Transverse colon (tissue), 4 donors: ENCODE results near the gene MTSS2.

Source experiments
- POLR2AphosphoS5 ChIP-seq, 3 donors: sonication (generic); formaldehyde crosslinking; IDR thresholded peaks; one replicate each; pipeline ENCODE4 v1.6.1; 2016; ENCODE audit warnings: antibody characterized with exemption in 3 of 3
- TF ChIP-seq, protein P1 (sequence below), 5 experiments: fragments of 200-600 bp in 3 of 5; fragments of 450-650 bp in 2 of 5; sonication (generic) in 3 of 5; IDR thresholded peaks; 1 replicate in 2 of 5; 2 replicates in 3 of 5; pipeline ENCODE4 v1.5.1; 2016 to 2017; ENCODE audit warnings: antibody characterized with exemption in 5 of 5, inconsistent platforms in 3 of 5, mild to moderate bottlenecking in 2 of 5, moderate library complexity in 1 of 5

DNA sequence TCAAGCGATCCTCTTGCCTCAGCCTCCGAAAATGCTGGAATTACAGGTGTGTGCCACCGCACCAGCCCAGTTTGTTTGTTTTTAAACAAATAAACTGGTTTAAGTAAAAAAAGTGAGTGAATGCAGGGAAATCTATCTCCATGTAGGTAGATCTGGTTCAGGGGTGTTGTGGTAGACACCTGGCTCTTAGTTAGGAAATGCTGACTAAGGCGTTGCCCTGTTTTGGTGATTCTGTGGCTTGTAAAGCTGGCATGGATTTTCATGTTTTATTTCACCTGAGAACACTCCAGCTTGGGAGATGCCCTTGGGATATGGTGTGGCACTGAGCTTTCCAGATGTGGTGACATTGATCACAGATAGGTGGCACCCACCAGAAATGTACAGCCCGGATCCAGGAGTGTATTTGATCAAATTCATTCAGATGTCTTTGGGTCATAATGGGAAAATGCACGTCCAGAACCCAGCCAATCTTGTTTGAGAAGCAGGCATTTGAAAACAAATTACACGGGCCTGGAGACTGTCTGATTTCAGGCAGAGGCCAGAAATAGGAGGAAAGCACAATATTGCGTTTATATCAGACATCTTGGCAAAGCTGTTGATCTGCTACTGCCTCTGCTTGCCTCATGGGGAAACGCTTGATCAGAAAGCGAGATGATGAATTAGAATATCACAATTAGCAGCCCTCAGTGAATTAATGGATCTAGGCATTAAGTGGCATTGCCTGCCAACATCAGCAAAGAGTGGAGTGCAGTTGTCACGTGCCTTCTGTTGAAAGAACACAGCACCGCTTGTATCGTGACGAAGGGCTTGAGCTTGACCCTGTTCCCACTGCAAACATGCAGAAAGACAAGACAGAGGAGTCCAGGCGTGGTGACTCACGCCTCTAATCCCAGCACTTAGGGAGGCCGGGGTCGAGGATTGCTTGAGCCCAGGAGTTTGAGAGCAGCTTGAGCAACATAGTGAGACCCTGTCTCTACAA, 46.8 kb downstream of the MTSS2 start:
- TF ChIP-seq, protein P1, sequence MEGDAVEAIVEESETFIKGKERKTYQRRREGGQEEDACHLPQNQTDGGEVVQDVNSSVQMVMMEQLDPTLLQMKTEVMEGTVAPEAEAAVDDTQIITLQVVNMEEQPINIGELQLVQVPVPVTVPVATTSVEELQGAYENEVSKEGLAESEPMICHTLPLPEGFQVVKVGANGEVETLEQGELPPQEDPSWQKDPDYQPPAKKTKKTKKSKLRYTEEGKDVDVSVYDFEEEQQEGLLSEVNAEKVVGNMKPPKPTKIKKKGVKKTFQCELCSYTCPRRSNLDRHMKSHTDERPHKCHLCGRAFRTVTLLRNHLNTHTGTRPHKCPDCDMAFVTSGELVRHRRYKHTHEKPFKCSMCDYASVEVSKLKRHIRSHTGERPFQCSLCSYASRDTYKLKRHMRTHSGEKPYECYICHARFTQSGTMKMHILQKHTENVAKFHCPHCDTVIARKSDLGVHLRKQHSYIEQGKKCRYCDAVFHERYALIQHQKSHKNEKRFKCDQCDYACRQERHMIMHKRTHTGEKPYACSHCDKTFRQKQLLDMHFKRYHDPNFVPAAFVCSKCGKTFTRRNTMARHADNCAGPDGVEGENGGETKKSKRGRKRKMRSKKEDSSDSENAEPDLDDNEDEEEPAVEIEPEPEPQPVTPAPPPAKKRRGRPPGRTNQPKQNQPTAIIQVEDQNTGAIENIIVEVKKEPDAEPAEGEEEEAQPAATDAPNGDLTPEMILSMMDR (IDR thresholded peaks at IDR 0.05): no peak
- peak; percentile 22 to 74 (median 46) for TF ChIP-seq POLR2AphosphoS5 (IDR thresholded peaks at IDR 0.05)
